Stimulated activated naive CD8-positive, alpha-beta T cell treated with anti-CD3 and anti-CD28 coated beads, Interleukin-15, amount 100 ng/mL, for 72 hours (primary cell): ENCODE results near the gene GOLPH3.
"Not testable (repeated sequence)": the region's sequence is repeated elsewhere in the genome, so short reads cannot be mapped to it uniquely, and the experiment has no call there.

Experiments
- ATAC-seq: fragments of 150-1000 bp; cut with Tn5 transposase; 2 replicates; pipeline ENCODE4 v1.10.0; 2021; ENCODE audit warnings: mild to moderate bottlenecking, moderate library complexity
- DNase-seq, 2 donors: peaks; one replicate each; pipeline ENCODE4 v3.0.0; 2021 to 2022
- H3K27ac Mint-ChIP-seq, 2 donors: one replicate each; pipeline ENCODE4 v1.8.0; 2022; ENCODE audit warnings: mild to moderate bottlenecking in 2 of 2, mixed read lengths in 2 of 2, moderate library complexity in 2 of 2
- H3K27me3 Mint-ChIP-seq: one replicate; pipeline ENCODE4 v1.8.0; 2022; ENCODE audit warnings: mixed read lengths
- H3K4me1 Mint-ChIP-seq: one replicate; pipeline ENCODE4 v1.8.0; 2022; ENCODE audit warnings: mild to moderate bottlenecking, mixed read lengths
- H3K4me3 Mint-ChIP-seq, 2 donors: one replicate each; pipeline ENCODE4 v1.8.0; 2022; ENCODE audit warnings: mild to moderate bottlenecking in 2 of 2, mixed read lengths in 2 of 2, moderate library complexity in 1 of 2
- H3K9me3 Mint-ChIP-seq, 2 donors: one replicate each; pipeline ENCODE4 v1.8.0; 2022; ENCODE audit warnings: mixed read lengths in 2 of 2

Gene GOLPH3

DNA sequence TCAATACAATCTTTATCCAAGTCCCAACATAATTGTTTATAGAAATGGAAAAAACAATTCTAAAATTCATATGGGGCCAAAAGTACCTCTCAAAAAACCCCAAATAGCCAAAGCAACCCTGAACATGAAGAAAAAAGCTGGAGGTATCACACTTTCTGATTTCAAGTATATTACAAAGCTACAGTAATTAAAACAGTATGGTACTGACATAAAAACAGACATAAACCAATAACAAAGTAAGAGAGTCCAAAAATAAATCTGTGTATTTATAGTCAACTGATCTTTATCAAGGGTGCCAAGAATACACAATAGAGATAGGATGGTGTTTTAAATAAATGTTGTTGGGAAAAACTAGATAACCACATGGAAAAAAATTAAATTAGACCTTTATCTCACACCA lies 13.6 kb upstream of the GOLPH3 start:
- no peaks in the 10 kb centered on the region for H3K27me3 Mint-ChIP-seq
- no peaks in the 10 kb centered on the region for H3K9me3 Mint-ChIP-seq
- ATAC-seq, result no peak
- no peak for DNase-seq
- H3K4me1 Mint-ChIP-seq, result no peaks in the 10 kb centered on the region
- H3K27ac Mint-ChIP-seq, result no peak overlapping the region
- no peak overlapping the region for H3K4me3 Mint-ChIP-seq

GRCh38 chr5:32182463-32183063 lies 8.4 kb upstream of the GOLPH3 start:
- ATAC-seq (no peak), DNase-seq (no peak)
- Mint-ChIP-seq H3K4me3 (no peak overlapping the region), H3K27me3 (peaks cover 16% of the 10 kb centered on the region), H3K9me3 (no peaks in the 10 kb centered on the region), H3K4me1 (no peaks in the 10 kb centered on the region), H3K27ac (no peak overlapping the region)

DNA sequence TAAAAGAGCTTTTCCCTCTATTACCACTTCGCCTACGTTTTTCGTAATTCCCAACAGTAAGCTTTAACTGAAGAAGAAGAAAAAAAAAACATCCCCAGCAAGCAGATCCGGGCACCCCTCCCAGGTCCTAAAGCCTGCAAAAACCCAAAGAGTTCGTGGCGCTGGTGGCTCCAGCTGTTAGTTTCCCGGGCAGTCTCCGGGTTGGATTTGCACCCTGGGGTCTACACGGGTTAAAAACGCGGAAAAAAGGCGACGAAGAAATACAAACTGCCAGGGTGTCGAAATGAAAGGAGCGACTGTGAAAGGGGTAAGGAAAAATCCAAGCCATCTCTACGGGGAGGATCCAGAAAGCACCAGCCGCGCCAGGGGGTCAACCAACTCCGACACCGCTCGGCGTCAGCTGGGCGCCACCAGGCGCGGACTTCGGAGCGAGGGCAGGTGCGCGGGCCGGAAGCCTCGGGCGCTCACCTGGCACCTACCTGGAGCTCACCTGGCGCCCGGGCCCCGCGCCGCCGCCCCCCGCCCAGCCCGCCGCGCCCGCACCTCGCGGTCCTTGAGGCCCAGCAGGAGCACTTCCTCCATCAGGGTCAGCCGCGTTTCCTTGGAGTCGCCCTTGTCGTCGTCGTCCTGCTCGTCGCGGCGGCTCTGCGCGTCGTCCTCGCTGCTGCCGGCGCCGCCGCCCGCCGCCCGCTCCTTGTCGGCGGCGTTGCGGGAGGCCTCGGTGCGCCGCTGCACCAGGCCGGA lies 680 bp downstream of the GOLPH3 start:
- Mint-ChIP-seq H3K27me3 (peaks cover 8% of the 10 kb centered on the region), H3K9me3 (no peaks in the 10 kb centered on the region), H3K27ac (peak overlapping the region; percentile 98), H3K4me3 (peak overlapping the region; percentile 98), H3K4me1 (peaks cover 40% of the 10 kb centered on the region)
- ATAC-seq (peak; percentile 59), DNase-seq (peak in 1 of 2 donors; percentile 61)

DNA sequence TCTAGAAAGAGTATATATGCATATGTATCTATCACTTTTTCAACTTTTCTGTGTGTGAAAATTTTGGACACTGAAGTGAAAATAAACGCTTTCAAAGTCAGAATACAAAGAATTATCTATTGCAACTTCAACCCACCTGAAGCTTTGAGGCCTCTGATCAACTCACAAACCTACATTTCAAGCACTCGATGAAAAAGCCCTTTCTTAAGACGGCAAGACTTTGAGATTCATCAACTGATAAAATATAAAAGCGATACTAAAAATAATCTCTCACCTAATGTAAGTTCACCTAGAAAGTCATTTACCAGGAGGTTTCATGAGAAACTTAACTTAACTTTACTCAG lies 1.2 kb downstream of the GOLPH3 start:
- no peak for ATAC-seq
- H3K9me3 Mint-ChIP-seq, result no peaks in the 10 kb centered on the region
- peak overlapping the region; percentile 98 for H3K27ac Mint-ChIP-seq
- H3K27me3 Mint-ChIP-seq, result peaks cover 2% of the 10 kb centered on the region
- DNase-seq, result no peak
- H3K4me3 Mint-ChIP-seq, result peak overlapping the region; percentile 98
- H3K4me1 Mint-ChIP-seq, result peaks cover 43% of the 10 kb centered on the region

- not testable (repeated sequence) for ATAC-seq, H3K27me3 Mint-ChIP-seq, H3K9me3 Mint-ChIP-seq
- peak in 1 of 2 donors; percentile 21 for DNase-seq
- Mint-ChIP-seq H3K4me3 (peak overlapping the region; percentile 98), H3K27ac (peak overlapping the region; percentile 98), H3K4me1 (peaks cover 43% of the 10 kb centered on the region)
Observed at GRCh38 chr5:32172186-32172911, 1.8 kb downstream of the GOLPH3 start.

DNA sequence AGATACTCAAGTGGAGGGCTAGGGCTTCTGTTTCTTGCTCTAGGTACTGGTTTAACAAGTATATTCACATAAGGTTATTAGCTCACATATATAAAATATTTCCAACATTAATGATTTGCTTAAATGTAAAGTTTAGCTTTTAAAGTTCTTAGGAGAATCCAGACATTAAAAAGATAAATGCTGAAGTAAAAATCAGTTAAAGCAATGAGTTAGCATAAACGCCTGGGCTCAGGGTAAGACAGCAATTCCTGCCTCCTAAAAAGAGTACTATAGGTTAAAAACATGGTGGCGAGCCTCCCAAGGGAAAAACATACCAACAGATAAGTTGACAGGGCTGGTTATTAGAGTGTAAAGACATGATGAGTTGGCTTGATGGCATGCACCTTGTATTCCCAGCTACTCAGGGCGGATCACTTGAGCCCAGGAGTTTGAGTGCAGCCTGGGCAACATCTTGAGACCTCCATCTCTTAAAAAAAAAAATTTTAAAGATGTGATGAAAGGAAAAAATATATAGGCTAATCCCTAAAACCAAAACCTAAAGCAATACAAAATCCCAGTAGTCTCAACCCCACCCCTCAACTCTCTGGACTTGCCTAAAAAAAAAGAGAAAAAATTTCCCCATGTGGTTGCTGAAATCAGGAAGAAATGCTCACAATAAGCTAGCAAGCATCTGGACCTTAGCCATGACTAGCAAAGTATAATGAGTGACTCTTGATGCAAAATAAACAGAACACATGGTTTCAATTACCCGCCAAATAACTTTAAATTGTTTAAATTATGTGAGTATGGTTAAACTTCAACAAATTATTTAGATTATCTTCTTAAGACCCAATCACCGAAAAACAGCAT lies 3.6 kb downstream of the GOLPH3 start:
- Mint-ChIP-seq H3K27me3 (no peaks in the 10 kb centered on the region), H3K9me3 (no peaks in the 10 kb centered on the region), H3K4me1 (peaks cover 43% of the 10 kb centered on the region), H3K4me3 (no peak overlapping the region), H3K27ac (no peak overlapping the region)
- no peak for ATAC-seq
- no peak for DNase-seq

- Mint-ChIP-seq H3K27ac (no peak overlapping the region), H3K27me3 (no peaks in the 10 kb centered on the region), H3K4me3 (no peak overlapping the region), H3K4me1 (peaks cover 53% of the 10 kb centered on the region), H3K9me3 (no peaks in the 10 kb centered on the region)
- ATAC-seq (no peak), DNase-seq (no peak)
Observed at GRCh38 chr5:32168460-32169033, 5.6 kb downstream of the GOLPH3 start.

DNA sequence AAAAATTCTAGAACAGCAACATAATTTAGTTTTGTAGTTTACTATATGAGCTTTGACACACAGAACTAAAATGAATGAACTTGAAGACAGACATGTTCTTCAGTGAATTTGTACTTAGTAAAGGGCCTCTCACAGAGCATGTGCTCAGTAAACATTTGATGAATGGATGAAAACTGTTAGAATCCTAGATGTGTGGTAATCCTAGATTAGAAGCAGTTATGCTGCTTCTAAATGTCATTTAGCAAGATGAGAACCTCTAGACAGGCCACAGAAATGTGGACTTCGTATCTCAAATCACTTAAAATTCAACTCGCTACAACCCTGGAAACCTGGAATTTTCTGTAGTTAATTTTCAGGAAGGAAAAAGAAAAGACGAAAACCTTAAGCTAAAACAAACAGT lies 8.5 kb downstream of the GOLPH3 start:
- H3K27me3 Mint-ChIP-seq, result no peaks in the 10 kb centered on the region
- no peak overlapping the region for H3K4me3 Mint-ChIP-seq
- no peak for ATAC-seq
- H3K9me3 Mint-ChIP-seq, result no peaks in the 10 kb centered on the region
- DNase-seq, result no peak
- H3K4me1 Mint-ChIP-seq, result peaks cover 57% of the 10 kb centered on the region
- no peak overlapping the region for H3K27ac Mint-ChIP-seq

GRCh38 chr5:32163785-32164184 lies 10.3 kb downstream of the GOLPH3 start:
- peaks cover 44% of the 10 kb centered on the region for H3K4me1 Mint-ChIP-seq
- H3K4me3 Mint-ChIP-seq, result no peak overlapping the region
- ATAC-seq (no peak), DNase-seq (no peak)
- H3K27ac Mint-ChIP-seq, result no peak overlapping the region
- no peaks in the 10 kb centered on the region for H3K9me3 Mint-ChIP-seq
- no peaks in the 10 kb centered on the region for H3K27me3 Mint-ChIP-seq

- peaks cover 38% of the 10 kb centered on the region for H3K4me1 Mint-ChIP-seq
- H3K4me3 Mint-ChIP-seq, result no peak overlapping the region
- no peak for DNase-seq
- ATAC-seq, result no peak
- H3K9me3 Mint-ChIP-seq, result no peaks in the 10 kb centered on the region
- H3K27ac Mint-ChIP-seq, result no peak overlapping the region
- no peaks in the 10 kb centered on the region for H3K27me3 Mint-ChIP-seq
Observed at GRCh38 chr5:32163053-32163452, 11.1 kb downstream of the GOLPH3 start.

DNA sequence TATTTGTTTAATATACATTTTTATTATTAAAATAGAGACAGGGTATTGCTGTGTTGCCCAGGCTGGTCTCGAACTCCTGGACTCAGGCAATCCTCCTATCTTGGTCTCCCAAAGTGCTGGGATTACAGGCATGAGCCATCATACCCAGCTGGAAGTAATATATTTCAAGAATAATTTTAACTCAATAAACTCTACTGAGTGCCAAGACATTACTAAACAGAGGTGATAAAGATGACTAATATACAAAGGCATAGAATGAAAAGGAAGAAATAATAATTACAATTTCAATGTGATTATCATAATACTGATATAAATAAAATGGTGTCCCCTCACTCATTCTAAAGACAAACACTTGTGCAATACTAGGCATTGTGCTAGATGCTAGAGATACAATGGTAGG lies 13.9 kb downstream of the GOLPH3 start:
- no peak overlapping the region for H3K4me3 Mint-ChIP-seq
- H3K9me3 Mint-ChIP-seq, result no peaks in the 10 kb centered on the region
- H3K4me1 Mint-ChIP-seq, result peaks cover 27% of the 10 kb centered on the region
- no peak overlapping the region for H3K27ac Mint-ChIP-seq
- no peaks in the 10 kb centered on the region for H3K27me3 Mint-ChIP-seq
- ATAC-seq (no peak), DNase-seq (no peak)

- DNase-seq (no peak), ATAC-seq (no peak)
- Mint-ChIP-seq H3K4me3 (no peak overlapping the region), H3K27ac (no peak overlapping the region), H3K9me3 (no peaks in the 10 kb centered on the region), H3K4me1 (peaks cover 24% of the 10 kb centered on the region), H3K27me3 (no peaks in the 10 kb centered on the region)
Observed at GRCh38 chr5:32159328-32160072, 14.6 kb downstream of the GOLPH3 start.

DNA sequence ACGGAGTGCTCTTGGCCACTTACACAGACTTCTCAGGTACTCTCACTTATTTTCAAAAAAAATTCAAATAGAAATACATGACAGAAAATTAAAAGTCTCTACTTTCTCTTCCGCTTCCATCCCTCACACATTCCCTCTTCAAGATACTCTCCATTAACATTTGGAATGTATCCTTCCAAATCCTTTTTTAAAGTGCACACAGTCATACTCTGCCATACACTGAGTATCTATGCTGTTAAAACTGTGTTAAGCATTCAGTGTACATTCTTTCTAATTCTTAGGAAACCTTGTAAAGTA lies 15.5 kb downstream of the GOLPH3 start:
- Mint-ChIP-seq H3K4me3 (no peak overlapping the region), H3K27me3 (no peaks in the 10 kb centered on the region), H3K9me3 (no peaks in the 10 kb centered on the region), H3K4me1 (peaks cover 23% of the 10 kb centered on the region), H3K27ac (no peak overlapping the region)
- ATAC-seq, result no peak
- DNase-seq, result no peak

DNA sequence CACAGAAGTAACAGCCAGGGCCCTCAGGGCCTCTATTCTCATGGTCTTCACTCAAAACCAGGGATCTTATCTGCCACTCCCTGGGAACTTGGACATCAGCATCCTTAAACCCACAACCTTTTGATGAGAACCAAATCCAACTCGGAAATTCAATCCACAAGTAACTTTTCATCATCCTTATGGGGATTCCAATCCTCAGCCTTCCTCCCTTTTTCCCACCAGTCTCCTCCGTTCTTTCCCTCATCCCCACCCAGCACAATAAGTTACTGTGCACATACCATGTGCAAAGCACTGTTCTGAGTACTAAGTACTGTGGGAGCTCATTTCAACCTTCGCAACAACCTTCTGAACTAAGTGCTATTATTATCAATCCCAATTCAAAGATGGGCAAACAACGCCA lies 17.0 kb downstream of the GOLPH3 start:
- Mint-ChIP-seq H3K9me3 (no peaks in the 10 kb centered on the region), H3K4me3 (no peak overlapping the region), H3K4me1 (peaks cover 31% of the 10 kb centered on the region), H3K27ac (no peak overlapping the region), H3K27me3 (no peaks in the 10 kb centered on the region)
- DNase-seq (no peak), ATAC-seq (no peak)

DNA sequence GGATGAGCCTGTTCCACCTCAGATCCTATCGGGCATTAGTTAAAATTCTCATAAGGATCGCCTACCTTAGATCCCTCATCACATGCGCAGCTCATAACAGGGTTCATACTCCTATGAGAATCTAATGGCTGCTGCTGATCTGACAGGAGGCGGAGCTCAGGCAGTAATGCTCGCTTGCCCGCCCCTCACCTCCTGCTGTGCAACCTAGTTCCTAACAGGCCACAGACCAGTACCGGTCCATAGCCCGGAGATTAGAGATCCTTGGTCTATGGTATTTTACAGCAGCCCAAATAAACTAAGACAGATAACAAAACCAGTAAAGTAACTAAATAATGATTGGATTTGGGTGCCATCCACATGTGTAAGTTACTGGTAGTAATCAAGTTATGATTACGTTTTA lies 17.5 kb downstream of the GOLPH3 start:
- Mint-ChIP-seq H3K27ac (no peak overlapping the region), H3K4me3 (no peak overlapping the region), H3K9me3 (no peaks in the 10 kb centered on the region), H3K27me3 (no peaks in the 10 kb centered on the region), H3K4me1 (peaks cover 34% of the 10 kb centered on the region)
- no peak for ATAC-seq
- DNase-seq, result no peak
